CD4-positive, alpha-beta T cell (primary cell): Measurements from ENCODE around the gene TEX29. TPM values are rescaled to one million over a fixed set of nuclear protein-coding genes. Genes with fewer than 3 reads are reported as not detected.

ENCODE experiments used
- ATAC-seq: fragments of 200-7000 bp; cut with Tn5 transposase; one replicate; pipeline ENCODE4 v1.10.0; 2022; ENCODE audit warnings: mild to moderate bottlenecking; ENCODE audit not compliant: poor library complexity
- CTCF ChIA-PET: fragments of 350-600 bp; sonication (Branson Sonifier 250); formaldehyde crosslinking; loops from one replicate; lab custom pipeline; 2021; ENCODE audit warnings: antibody characterized with exemption, inconsistent platforms; lab: Charles Lee
- POLR2A ChIA-PET: fragments of 350-600 bp; sonication (Branson Sonifier 250); formaldehyde crosslinking; loops from one replicate; lab custom pipeline; 2021; ENCODE audit warnings: antibody characterized with exemption, inconsistent platforms; lab: Charles Lee
- DNase-seq, 14 experiments: peaks; one replicate each; pipeline ENCODE4 v3.0.0-alpha.2; 2013 to 2020; ENCODE audit warnings: mixed read lengths in 2 of 14
- H3K27ac ChIP-seq, 2 donors: one replicate each; pipeline versions ENCODE4 v1.5.1 to v1.7.0; 2013; ENCODE audit warnings: low read length in 2 of 2, low read depth in 1 of 2, mild to moderate bottlenecking in 1 of 2
- H3K27me3 ChIP-seq, 2 experiments: 1 replicate in 1 of 2; 2 replicates in 1 of 2; pipeline versions ENCODE4 v1.6.1 to v1.7.0; 2013; ENCODE audit warnings: low read length in 2 of 2, control low read depth in 1 of 2, mild to moderate bottlenecking in 1 of 2, moderate library complexity in 1 of 2; ENCODE audit not compliant: insufficient read depth in 2 of 2, control insufficient read depth in 1 of 2
- H3K36me3 ChIP-seq: one replicate; pipeline ENCODE4 v1.6.1; 2013; ENCODE audit warnings: low read length, control low read depth; ENCODE audit not compliant: insufficient read depth
- H3K4me1 ChIP-seq: one replicate; pipeline ENCODE4 v1.6.1; 2013; ENCODE audit warnings: low read length, control low read depth; ENCODE audit not compliant: insufficient read depth
- H3K4me3 ChIP-seq: one replicate; pipeline ENCODE4 v1.5.1; 2013; ENCODE audit warnings: mild to moderate bottlenecking, low read length, moderate library complexity
- H3K9me3 ChIP-seq, 2 experiments: 1 replicate in 1 of 2; 2 replicates in 1 of 2; pipeline versions ENCODE4 v1.6.1 to v1.7.0; 2013; ENCODE audit warnings: low read length in 2 of 2, mild to moderate bottlenecking in 2 of 2, control low read depth in 1 of 2, moderate library complexity in 1 of 2; ENCODE audit not compliant: control insufficient read depth in 1 of 2, insufficient read depth in 1 of 2
- H3K27ac Mint-ChIP-seq: one replicate; pipeline ENCODE4 v1.8.0; 2020; ENCODE audit warnings: mixed read lengths
- H3K27me3 Mint-ChIP-seq: one replicate; pipeline ENCODE4 v1.8.0; 2021; ENCODE audit warnings: mixed read lengths
- H3K36me3 Mint-ChIP-seq: one replicate; pipeline ENCODE4 v1.8.0; 2021; ENCODE audit warnings: low read depth, mixed read lengths
- H3K4me1 Mint-ChIP-seq: one replicate; pipeline ENCODE4 v1.8.0; 2021; ENCODE audit warnings: low read depth, mixed read lengths
- H3K4me3 Mint-ChIP-seq: one replicate; pipeline ENCODE4 v1.8.0; 2020; ENCODE audit warnings: mild to moderate bottlenecking, mixed read lengths
- H3K9me3 Mint-ChIP-seq: one replicate; pipeline ENCODE4 v1.8.0; 2020; ENCODE audit warnings: mixed read lengths
- CTCF ChIP-seq: fragments of 200-600 bp; IDR thresholded peaks from one replicate; pipeline ENCODE4 v1.8.0; 2022; ENCODE audit warnings: antibody characterized with exemption, mild to moderate bottlenecking
- intact Hi-C, 2 experiments: fragments of 100-400 bp; cut with DNase I in 1 of 2; cut with micrococcal nuclease in 1 of 2; formaldehyde crosslinking; loops; one replicate each; pipeline versions ENCODE4 v1.15.1 to v1.9.0; 2023 to 2025; cut with DNase I, micrococcal nuclease
- total RNA-seq, 174 experiments: library from RNA in 2 of 174; stranded (reverse) in 2 of 174; gene quantifications; one replicate each; pipeline ENCODE4 v1.2.3 and lab custom pipeline; 2021 to 2026

Gene TEX29
- total RNA-seq, 2 experiments from 2014 or later = 0.52 to 1.0 TPM

GRCh38 chr13:111286162-111286561 is 34.3 kb upstream of the TEX29 start:
- no peak for ATAC-seq

GRCh38 chr13:111286749-111287148 is 33.7 kb upstream of the TEX29 start:
- H3K27ac ChIP-seq = no peak overlapping the region
- TF ChIP-seq CTCF = no peak
- Mint-ChIP-seq H3K4me1 (no peaks in the 10 kb centered on the region), H3K27me3 (no peaks in the 10 kb centered on the region), H3K4me3 (no peak overlapping the region), H3K36me3 (peaks cover 94% of the 10 kb centered on the region), H3K9me3 (no peaks in the 10 kb centered on the region), H3K27ac (no peak overlapping the region)
- CTCF ChIA-PET = no interaction called here
- DNase-seq = no peak
- POLR2A ChIA-PET = no interaction called here
- no peak for ATAC-seq
- H3K4me1 ChIP-seq = no peaks in the 10 kb centered on the region
- no peaks in the 10 kb centered on the region for H3K9me3 ChIP-seq
- H3K4me3 ChIP-seq = no peak overlapping the region
- no peaks in the 10 kb centered on the region for H3K27me3 ChIP-seq
- intact Hi-C loops = no loop called here
- peaks cover 91% of the 10 kb centered on the region for H3K36me3 ChIP-seq

More at GRCh38 chr13:111286162-111286561, 34.3 kb upstream of the TEX29 start:
- no peak for DNase-seq
- H3K27me3 Mint-ChIP-seq = no peaks in the 10 kb centered on the region
- Histone ChIP-seq H3K4me3 (no peak overlapping the region), H3K27me3 (no peaks in the 10 kb centered on the region), H3K27ac (no peak overlapping the region), H3K9me3 (no peaks in the 10 kb centered on the region), H3K36me3 (peaks cover 92% of the 10 kb centered on the region), H3K4me1 (no peaks in the 10 kb centered on the region)
- no peaks in the 10 kb centered on the region for H3K9me3 Mint-ChIP-seq
- H3K36me3 Mint-ChIP-seq = peaks cover 94% of the 10 kb centered on the region
- intact Hi-C loops = no loop called here
- ChIA-PET POLR2A (interaction anchor here (0.6 kb wide), 1 partner anchor 16 kb away, joined by 6 read pairs; no protein-coding TSS in a partner anchor), CTCF (no interaction called here)
- no peak overlapping the region for H3K4me3 Mint-ChIP-seq
- no peak overlapping the region for H3K27ac Mint-ChIP-seq
- H3K4me1 Mint-ChIP-seq = no peaks in the 10 kb centered on the region
- TF ChIP-seq CTCF = no peak

- DNase-seq = no peak
- Mint-ChIP-seq H3K27me3 (no peaks in the 10 kb centered on the region), H3K4me3 (no peak overlapping the region), H3K4me1 (no peaks in the 10 kb centered on the region), H3K36me3 (peaks cover 94% of the 10 kb centered on the region), H3K27ac (no peak overlapping the region), H3K9me3 (no peaks in the 10 kb centered on the region)
- H3K9me3 ChIP-seq = no peaks in the 10 kb centered on the region
- H3K4me3 ChIP-seq = no peak overlapping the region
- peaks cover 90% of the 10 kb centered on the region for H3K36me3 ChIP-seq
- no peak overlapping the region for H3K27ac ChIP-seq
- ChIA-PET CTCF (no interaction called here), POLR2A (no interaction called here)
- H3K4me1 ChIP-seq = no peaks in the 10 kb centered on the region
- intact Hi-C loops = no loop called here
- no peak for TF ChIP-seq CTCF
- no peak for ATAC-seq
- no peaks in the 10 kb centered on the region for H3K27me3 ChIP-seq
Measured at GRCh38 chr13:111287201-111287600, 33.2 kb upstream of the TEX29 start.
